IPS-20b (cell line): Measurements from ENCODE around the gene CDC42BPA.

Experiments used
- H3K27ac ChIP-seq: one replicate; pipeline ENCODE4 v1.5.1; 2013; ENCODE audit warnings: low read length
- H3K27me3 ChIP-seq: 2 replicates; pipeline ENCODE4 v1.6.1; 2013; ENCODE audit warnings: mild to moderate bottlenecking, low read length, inconsistent platforms; ENCODE audit not compliant: insufficient read depth
- H3K36me3 ChIP-seq: 2 replicates; pipeline ENCODE4 v1.6.1; 2013; ENCODE audit warnings: low read depth, mild to moderate bottlenecking, inconsistent platforms, low read length, moderate library complexity; ENCODE audit not compliant: insufficient read depth
- H3K4me1 ChIP-seq: 2 replicates; pipeline ENCODE4 v1.6.1; 2013; ENCODE audit warnings: mild to moderate bottlenecking, control low read depth, inconsistent platforms, low read length, moderate library complexity; ENCODE audit not compliant: insufficient read depth
- H3K4me3 ChIP-seq: 2 replicates; pipeline ENCODE4 v1.5.1; 2013; ENCODE audit warnings: mild to moderate bottlenecking, low read length, inconsistent platforms
- H3K9ac ChIP-seq: 2 replicates; pipeline ENCODE4 v1.6.1; 2013; ENCODE audit warnings: low read depth, mild to moderate bottlenecking, inconsistent platforms, low read length, moderate library complexity
- H3K9me3 ChIP-seq: 2 replicates; pipeline ENCODE4 v1.6.1; 2013; ENCODE audit warnings: mild to moderate bottlenecking, low read depth, low read length, inconsistent platforms; ENCODE audit not compliant: insufficient read depth

The CDC42BPA gene

DNA sequence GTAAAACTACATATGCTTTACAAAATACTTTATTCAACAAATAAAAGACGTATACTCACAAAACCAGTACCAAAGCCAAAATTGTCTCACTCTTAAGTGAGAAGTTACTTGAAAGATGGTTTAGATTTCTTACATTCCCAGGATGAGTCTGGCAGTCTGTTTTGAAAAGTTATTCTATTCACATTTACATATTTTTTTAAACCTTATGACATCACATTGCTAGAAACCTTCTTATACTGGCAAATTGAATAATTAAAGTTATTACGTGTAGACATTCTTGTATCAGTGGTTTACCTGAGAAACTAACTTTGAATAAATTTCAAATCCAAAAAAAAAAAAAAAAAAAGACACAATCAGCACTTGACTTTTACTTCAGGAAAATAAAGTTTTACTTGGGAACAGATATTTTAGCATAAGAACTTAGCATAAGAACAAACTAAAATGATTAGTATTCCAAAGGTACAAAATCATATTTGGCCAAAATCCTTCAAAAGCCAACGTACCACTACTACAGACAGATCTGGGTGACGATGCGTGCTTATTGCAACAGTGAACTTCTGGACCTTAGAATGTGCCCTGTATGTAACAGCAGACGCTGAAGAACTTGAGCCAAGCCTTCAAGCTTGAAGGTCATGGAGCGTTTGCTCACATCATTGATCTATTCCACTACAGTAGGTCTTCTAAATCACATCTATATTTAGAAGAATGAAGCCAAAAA lies 2.5 kb downstream of the CDC42BPA start:
- H3K9me3 ChIP-seq = no peaks in the 10 kb centered on the region
- no peak overlapping the region for H3K27ac ChIP-seq
- H3K36me3 ChIP-seq = no peaks in the 10 kb centered on the region
- peak overlapping the region; percentile 88; the same call in 1 of the 2 replicates for H3K9ac ChIP-seq
- no peaks in the 10 kb centered on the region for H3K27me3 ChIP-seq
- peaks cover 3% of the 10 kb centered on the region; the same call in 1 of the 2 replicates for H3K4me1 ChIP-seq
- peak overlapping the region; percentile 92 for H3K4me3 ChIP-seq

DNA sequence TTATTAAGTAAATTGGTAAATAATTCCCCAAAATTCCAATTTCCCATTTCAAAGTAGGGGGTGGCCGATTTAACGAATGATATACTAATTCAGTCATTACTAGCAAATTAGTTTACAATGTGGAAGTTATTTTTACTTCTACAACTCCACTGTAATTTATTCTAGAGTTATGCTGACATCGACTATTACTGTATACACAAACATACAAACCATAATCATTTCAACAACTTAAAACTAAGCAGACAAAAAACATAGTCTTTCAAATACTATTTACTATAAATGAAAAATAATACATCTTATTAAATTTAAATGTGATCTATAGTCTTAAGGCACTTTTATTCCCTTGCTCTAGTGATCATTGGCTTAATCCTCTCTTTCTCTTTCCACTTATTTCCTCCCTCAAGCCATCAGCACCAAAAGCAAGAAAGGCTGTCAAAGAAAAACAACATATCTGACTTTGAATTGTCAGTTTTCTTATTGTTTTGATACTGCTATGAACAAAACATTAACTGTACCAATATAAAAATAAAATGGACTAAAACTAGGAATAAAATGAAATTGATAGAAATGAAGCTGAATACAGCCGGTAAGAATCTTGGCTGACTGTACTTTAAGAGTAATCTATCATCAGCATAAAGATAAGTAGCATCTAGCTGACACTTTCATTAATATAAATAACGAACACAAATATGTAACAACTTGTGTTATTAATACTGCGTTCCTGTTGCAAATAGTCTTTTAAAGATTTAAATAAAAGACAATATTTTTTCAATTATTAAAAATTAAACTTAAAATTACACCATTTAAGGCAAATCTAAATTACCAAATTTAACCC lies 4.1 kb downstream of the CDC42BPA start:
- Histone ChIP-seq H3K36me3 (no peaks in the 10 kb centered on the region), H3K9ac (no peak overlapping the region), H3K4me3 (peak overlapping the region; percentile 92), H3K27ac (no peak overlapping the region), H3K9me3 (no peaks in the 10 kb centered on the region), H3K27me3 (no peaks in the 10 kb centered on the region), H3K4me1 (peaks cover 8% of the 10 kb centered on the region; the same call in 1 of the 2 replicates)

DNA sequence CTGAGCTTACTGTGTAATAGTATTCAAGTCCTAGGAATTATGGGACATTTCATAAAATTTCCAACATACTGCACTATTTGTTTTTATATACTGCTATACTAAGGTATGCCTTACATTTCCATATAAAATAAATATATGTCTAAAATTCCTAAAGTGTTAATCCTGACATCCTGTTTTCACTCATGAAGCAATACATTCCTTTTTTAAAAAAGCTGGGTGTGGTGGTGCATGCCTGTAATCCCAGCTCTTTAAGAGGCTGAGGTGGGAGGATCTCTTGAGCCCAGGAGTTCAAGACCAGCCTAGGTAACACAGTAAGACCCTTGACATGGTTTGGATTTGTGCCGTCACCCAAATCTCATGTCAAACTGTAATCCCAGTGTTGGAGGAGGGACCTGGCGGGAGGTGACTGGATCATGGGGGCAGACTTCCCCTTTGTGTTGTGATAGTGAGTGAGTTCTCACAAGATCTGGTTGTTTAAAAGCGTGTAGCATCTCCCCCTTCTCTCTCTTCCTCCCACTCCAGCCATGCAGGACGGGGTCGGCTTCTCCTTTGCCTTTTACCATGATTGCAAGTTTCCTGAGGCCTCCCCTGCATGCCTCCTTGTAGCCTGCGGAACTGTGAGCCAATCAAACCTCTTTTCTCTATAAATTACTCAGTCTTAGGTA lies 5.8 kb downstream of the CDC42BPA start:
- H3K27me3 ChIP-seq = no peaks in the 10 kb centered on the region

DNA sequence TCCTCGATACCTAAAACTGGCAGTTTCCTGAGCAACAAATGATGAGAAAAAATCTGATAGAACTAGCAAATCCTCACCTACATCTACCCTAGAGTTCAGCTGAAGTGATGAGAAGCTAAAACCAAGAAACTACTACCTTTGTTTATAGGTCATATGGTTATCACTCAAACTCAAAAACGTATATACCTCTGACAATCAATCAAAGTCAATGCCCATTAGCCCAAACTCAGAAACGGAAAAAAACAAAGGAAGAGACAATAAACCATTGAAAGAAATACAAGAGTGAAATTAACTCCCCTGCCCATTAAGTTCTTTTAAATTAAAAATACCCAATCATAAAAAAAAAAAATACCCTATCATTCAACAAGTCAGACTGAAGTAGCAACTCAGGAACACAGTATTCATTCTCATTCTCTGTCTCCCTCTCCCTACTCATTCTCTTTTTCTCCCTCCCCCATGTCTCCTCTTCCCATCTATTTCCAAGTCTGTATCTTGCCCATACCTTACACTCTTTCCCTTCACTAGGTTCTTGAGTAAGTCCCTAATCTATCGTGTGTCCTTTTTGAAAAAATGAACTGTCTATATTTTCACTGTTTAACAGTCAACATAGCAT lies 6.8 kb downstream of the CDC42BPA start:
- Histone ChIP-seq H3K4me3 (no peak overlapping the region), H3K9me3 (no peaks in the 10 kb centered on the region), H3K27me3 (no peaks in the 10 kb centered on the region), H3K27ac (no peak overlapping the region), H3K9ac (no peak overlapping the region), H3K4me1 (peaks cover 8% of the 10 kb centered on the region; the same call in 1 of the 2 replicates), H3K36me3 (no peaks in the 10 kb centered on the region)

More for the DNA sequence above, 5.8 kb downstream of the CDC42BPA start:
- Histone ChIP-seq H3K4me1 (peaks cover 8% of the 10 kb centered on the region; the same call in 1 of the 2 replicates), H3K27ac (no peak overlapping the region), H3K4me3 (no peak overlapping the region), H3K9me3 (no peaks in the 10 kb centered on the region), H3K36me3 (no peaks in the 10 kb centered on the region), H3K9ac (no peak overlapping the region)

DNA sequence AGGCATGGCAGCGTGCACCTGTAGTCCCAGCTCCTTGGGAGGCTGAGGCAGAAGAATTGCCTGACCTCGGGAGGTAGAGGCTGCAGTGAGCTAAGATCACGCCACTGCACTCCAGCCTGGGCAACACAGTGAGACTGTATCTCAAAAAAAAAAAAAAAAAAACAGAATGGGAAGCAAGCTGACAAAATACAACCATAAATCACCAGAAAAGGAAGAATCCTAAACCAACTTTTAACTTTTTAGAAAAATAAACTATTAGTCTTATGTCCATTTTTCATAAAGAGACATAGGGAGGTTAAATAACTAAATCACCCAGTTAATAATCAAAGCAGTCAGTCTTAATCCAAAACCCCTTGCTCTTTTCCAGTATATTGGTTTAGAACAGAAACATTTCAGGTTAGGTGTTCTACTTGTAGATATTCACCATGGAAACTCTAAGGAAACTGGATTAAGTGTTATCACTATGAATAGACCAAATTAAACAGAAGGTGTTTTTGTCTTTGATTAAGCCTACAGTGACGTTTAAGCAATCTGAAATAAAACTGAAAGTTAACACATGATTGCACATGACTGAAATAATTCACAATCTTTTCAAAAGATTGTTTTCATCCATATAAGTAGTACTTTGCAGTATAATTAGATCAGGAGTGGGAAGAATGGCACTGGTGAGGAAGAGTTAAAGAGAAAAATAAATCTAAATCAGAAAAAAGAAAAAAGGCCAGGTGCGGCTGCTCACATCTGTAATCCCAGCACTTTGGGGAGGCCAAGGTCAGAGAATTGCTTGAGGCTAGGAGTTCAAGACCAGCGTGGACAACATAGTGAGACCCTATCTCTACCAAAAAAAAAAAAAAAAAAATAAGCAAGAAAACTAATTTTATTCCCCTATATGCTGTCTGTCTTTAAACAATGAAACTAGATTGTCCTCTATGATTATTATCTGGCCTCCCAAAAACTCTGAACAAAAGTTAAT lies 9.6 kb downstream of the CDC42BPA start:
- Histone ChIP-seq H3K36me3 (no peaks in the 10 kb centered on the region), H3K4me3 (no peak overlapping the region), H3K27ac (no peak overlapping the region), H3K9ac (no peak overlapping the region), H3K4me1 (peaks cover 8% of the 10 kb centered on the region; the same call in 1 of the 2 replicates), H3K9me3 (no peaks in the 10 kb centered on the region), H3K27me3 (no peaks in the 10 kb centered on the region)

DNA sequence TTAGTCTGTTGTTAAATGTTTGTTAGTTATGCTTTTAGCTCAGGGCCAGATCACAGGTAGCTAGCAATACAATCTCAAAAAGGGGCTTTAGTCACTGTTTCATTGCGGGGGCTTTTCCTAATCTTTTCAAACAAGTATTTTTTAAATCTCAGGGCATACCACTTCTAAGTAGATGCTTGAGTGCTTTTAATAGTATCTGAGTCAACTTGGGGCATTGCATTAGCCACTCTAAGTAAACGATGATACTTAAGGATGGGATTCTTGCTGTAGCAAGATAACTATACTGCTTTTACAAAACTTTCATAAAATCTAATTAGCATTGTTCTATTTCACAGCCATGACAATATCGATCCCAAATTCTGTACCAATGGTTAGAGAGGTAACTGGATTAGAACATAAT lies 11.6 kb downstream of the CDC42BPA start:
- Histone ChIP-seq H3K9ac (no peak overlapping the region), H3K4me3 (no peak overlapping the region), H3K4me1 (peaks cover 8% of the 10 kb centered on the region; the same call in 1 of the 2 replicates), H3K36me3 (no peaks in the 10 kb centered on the region), H3K27me3 (no peaks in the 10 kb centered on the region), H3K9me3 (no peaks in the 10 kb centered on the region), H3K27ac (no peak overlapping the region)

DNA sequence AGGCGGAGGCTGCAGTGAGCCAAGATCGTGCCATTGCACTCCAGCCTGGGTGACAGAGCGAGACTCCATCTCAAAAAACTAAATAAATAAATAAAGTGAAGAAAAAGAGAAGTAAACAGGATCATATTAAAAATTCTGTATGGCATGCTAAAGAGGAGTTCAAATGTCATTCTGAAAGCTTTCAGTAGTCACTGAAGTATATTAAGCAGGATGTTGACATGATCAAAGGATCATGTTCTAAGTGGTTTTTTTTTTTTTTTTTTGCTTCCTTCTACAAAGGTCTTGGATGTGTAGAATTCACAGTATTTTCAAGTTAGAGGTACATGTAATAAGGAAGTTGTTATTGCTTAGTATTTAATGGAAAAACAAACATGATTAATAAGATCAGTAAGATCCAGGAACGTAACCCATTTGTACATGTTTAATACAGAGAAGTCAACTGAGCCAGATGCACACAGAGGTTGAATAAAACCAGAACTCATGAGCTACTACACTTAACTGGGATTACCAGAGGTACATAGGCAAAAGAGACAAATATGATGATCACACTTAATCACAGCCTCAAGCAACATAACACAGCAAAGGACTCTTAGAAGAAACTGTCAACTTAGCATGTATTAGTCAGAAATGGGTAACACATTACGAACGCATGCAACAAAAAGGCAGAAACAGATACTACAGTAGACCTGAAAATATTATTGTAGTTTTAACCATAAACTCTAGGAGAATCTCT lies 12.2 kb downstream of the CDC42BPA start:
- Histone ChIP-seq H3K9me3 (no peaks in the 10 kb centered on the region), H3K4me1 (peaks cover 5% of the 10 kb centered on the region; the same call in 1 of the 2 replicates), H3K36me3 (no peaks in the 10 kb centered on the region), H3K27ac (no peak overlapping the region), H3K9ac (no peak overlapping the region), H3K27me3 (no peaks in the 10 kb centered on the region), H3K4me3 (no peak overlapping the region)

DNA sequence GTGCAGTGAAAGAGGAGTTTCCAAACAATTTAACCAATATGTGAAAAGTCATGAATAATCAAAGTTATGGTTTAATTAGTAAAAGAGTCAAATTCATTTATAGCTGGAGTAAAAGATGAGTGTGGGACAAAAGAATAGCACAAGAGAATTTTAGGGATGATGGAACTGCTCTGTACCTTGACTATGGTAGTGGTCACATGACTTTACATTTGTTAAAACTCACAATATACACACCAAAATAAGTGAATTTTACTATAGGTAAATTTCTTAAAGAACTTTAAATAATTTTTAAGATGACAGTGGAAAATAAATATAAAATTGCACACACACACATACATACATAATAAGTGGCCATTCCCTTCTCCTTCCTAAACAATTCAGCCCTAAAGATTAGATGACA lies 13.6 kb downstream of the CDC42BPA start:
- no peak overlapping the region for H3K9ac ChIP-seq
- H3K36me3 ChIP-seq = no peaks in the 10 kb centered on the region
- H3K4me3 ChIP-seq = no peak overlapping the region
- no peaks in the 10 kb centered on the region for H3K27me3 ChIP-seq
- no peaks in the 10 kb centered on the region for H3K4me1 ChIP-seq
- H3K27ac ChIP-seq = no peak overlapping the region
- H3K9me3 ChIP-seq = no peaks in the 10 kb centered on the region

DNA sequence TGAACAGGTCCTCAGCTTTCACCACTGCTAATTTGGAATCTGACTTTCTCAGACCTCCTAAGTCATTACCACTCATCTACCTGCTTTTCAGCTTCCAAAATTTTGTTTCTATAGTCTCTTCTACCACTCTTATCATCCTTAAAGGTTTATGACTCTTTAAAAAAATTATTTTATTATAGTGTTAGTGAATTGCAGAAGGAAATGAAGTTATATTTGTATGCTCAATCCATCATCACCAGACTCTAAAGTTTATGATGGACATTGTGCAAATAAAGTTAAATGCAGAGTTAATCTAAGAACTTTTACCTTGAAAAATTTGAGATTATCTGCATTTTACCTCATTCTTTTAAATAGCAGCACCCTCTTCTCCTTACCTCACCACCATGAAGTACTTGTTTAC lies 14.6 kb downstream of the CDC42BPA start:
- no peak overlapping the region for H3K27ac ChIP-seq
- no peaks in the 10 kb centered on the region for H3K36me3 ChIP-seq
- no peaks in the 10 kb centered on the region for H3K4me1 ChIP-seq
- H3K4me3 ChIP-seq = no peak overlapping the region
- no peaks in the 10 kb centered on the region for H3K9me3 ChIP-seq
- H3K9ac ChIP-seq = no peak overlapping the region
- no peaks in the 10 kb centered on the region for H3K27me3 ChIP-seq

DNA sequence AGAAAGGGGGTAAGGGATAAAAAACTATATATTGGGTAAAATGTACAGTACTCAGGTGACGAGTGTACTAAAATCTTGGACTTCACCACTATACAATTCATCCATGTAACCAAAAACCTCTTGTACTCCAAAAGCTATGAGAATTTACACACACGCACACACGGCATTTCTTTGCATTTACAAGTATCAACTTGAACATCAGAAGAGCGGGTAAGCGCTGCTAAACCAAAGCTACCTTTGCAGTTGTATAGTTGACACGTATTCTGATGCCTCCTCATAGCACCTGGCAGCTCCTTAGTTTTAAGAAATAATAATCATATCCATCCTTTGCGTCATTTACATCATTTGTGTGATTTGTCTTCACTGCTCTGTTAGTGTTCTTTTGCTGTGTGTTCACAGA lies 17.6 kb downstream of the CDC42BPA start:
- Histone ChIP-seq H3K36me3 (no peaks in the 10 kb centered on the region), H3K4me3 (no peak overlapping the region), H3K9ac (no peak overlapping the region), H3K4me1 (no peaks in the 10 kb centered on the region), H3K27me3 (no peaks in the 10 kb centered on the region), H3K27ac (no peak overlapping the region), H3K9me3 (no peaks in the 10 kb centered on the region)
